Memory B cell (primary cell): ENCODE measurements around the gene KNCN.

Experiments used
- ATAC-seq: fragments of 150-1000 bp; cut with Tn5 transposase; 2 replicates; pipeline ENCODE4 v1.10.0; 2021; ENCODE audit warnings: low read depth, mild to moderate bottlenecking, moderate library complexity
- DNase-seq, 2 donors: peaks; one replicate each; pipeline ENCODE4 v3.0.0; 2022; ENCODE audit warnings: low spot score in 2 of 2
- H3K27ac Mint-ChIP-seq: one replicate; pipeline ENCODE4 v1.8.0; 2022; ENCODE audit warnings: mild to moderate bottlenecking, moderate library complexity, mixed read lengths
- H3K27me3 Mint-ChIP-seq: one replicate; pipeline ENCODE4 v1.8.0; 2022; ENCODE audit warnings: mixed read lengths
- H3K36me3 Mint-ChIP-seq: one replicate; pipeline ENCODE4 v1.8.0; 2022; ENCODE audit warnings: mild to moderate bottlenecking, mixed read lengths
- H3K4me1 Mint-ChIP-seq: one replicate; pipeline ENCODE4 v1.8.0; 2022; ENCODE audit warnings: mixed read lengths
- H3K4me3 Mint-ChIP-seq: one replicate; pipeline ENCODE4 v1.8.0; 2022; ENCODE audit warnings: mild to moderate bottlenecking, moderate library complexity, mixed read lengths
- H3K9me3 Mint-ChIP-seq: one replicate; pipeline ENCODE4 v1.8.0; 2022; ENCODE audit warnings: mixed read lengths

KNCN gene

GRCh38 chr1:46580140-46580903, 28.9 kb upstream of the KNCN start:
- H3K9me3 Mint-ChIP-seq: no peaks in the 10 kb centered on the region
- H3K36me3 Mint-ChIP-seq: peaks cover 42% of the 10 kb centered on the region
- no peak for ATAC-seq
- H3K27ac Mint-ChIP-seq: no peak overlapping the region
- H3K4me1 Mint-ChIP-seq: peaks cover 3% of the 10 kb centered on the region
- no peak for DNase-seq
- H3K4me3 Mint-ChIP-seq: no peak overlapping the region
- H3K27me3 Mint-ChIP-seq: no peaks in the 10 kb centered on the region

GRCh38 chr1:46577671-46578070, 26.2 kb upstream of the KNCN start:
- no peak for ATAC-seq

GRCh38 chr1:46576596-46576995, 25.1 kb upstream of the KNCN start:
- Mint-ChIP-seq H3K27me3 (no peaks in the 10 kb centered on the region), H3K4me3 (no peak overlapping the region), H3K9me3 (no peaks in the 10 kb centered on the region), H3K36me3 (peaks cover 31% of the 10 kb centered on the region), H3K4me1 (peaks cover 3% of the 10 kb centered on the region), H3K27ac (no peak overlapping the region)
- ATAC-seq (no peak), DNase-seq (no peak)

More at GRCh38 chr1:46577671-46578070, 26.2 kb upstream of the KNCN start:
- Mint-ChIP-seq H3K4me3 (no peak overlapping the region), H3K27ac (peak overlapping the region; percentile 28), H3K27me3 (no peaks in the 10 kb centered on the region), H3K36me3 (peaks cover 37% of the 10 kb centered on the region), H3K4me1 (peaks cover 3% of the 10 kb centered on the region), H3K9me3 (no peaks in the 10 kb centered on the region)
- DNase-seq: no peak

GRCh38 chr1:46575778-46576177, 24.3 kb upstream of the KNCN start:
- Mint-ChIP-seq H3K9me3 (no peaks in the 10 kb centered on the region), H3K27ac (no peak overlapping the region), H3K27me3 (no peaks in the 10 kb centered on the region), H3K4me3 (no peak overlapping the region), H3K4me1 (peaks cover 3% of the 10 kb centered on the region), H3K36me3 (peaks cover 29% of the 10 kb centered on the region)
- ATAC-seq (no peak), DNase-seq (no peak)

GRCh38 chr1:46575300-46575699, 23.9 kb upstream of the KNCN start:
- DNase-seq: no peak
- no peak overlapping the region for H3K27ac Mint-ChIP-seq
- no peak overlapping the region for H3K4me3 Mint-ChIP-seq
- H3K4me1 Mint-ChIP-seq: no peaks in the 10 kb centered on the region
- H3K36me3 Mint-ChIP-seq: peaks cover 25% of the 10 kb centered on the region
- no peaks in the 10 kb centered on the region for H3K9me3 Mint-ChIP-seq
- ATAC-seq: no peak
- no peaks in the 10 kb centered on the region for H3K27me3 Mint-ChIP-seq

GRCh38 chr1:46571691-46572225, 20.3 kb upstream of the KNCN start:
- peaks cover 22% of the 10 kb centered on the region for H3K36me3 Mint-ChIP-seq
- H3K27ac Mint-ChIP-seq: no peak overlapping the region

GRCh38 chr1:46569884-46570725, 18.7 kb upstream of the KNCN start:
- no peak overlapping the region for H3K27ac Mint-ChIP-seq
- ATAC-seq: no peak
- no peak overlapping the region for H3K4me3 Mint-ChIP-seq
- DNase-seq: no peak
- H3K27me3 Mint-ChIP-seq: no peaks in the 10 kb centered on the region
- H3K36me3 Mint-ChIP-seq: peaks cover 24% of the 10 kb centered on the region
- no peaks in the 10 kb centered on the region for H3K4me1 Mint-ChIP-seq
- H3K9me3 Mint-ChIP-seq: no peaks in the 10 kb centered on the region

More at GRCh38 chr1:46571691-46572225, 20.3 kb upstream of the KNCN start:
- Mint-ChIP-seq H3K27me3 (no peaks in the 10 kb centered on the region), H3K4me1 (no peaks in the 10 kb centered on the region), H3K9me3 (no peaks in the 10 kb centered on the region), H3K4me3 (no peak overlapping the region)
- DNase-seq: no peak
- ATAC-seq: no peak

- Mint-ChIP-seq H3K36me3 (peaks cover 27% of the 10 kb centered on the region), H3K27ac (no peak overlapping the region), H3K9me3 (no peaks in the 10 kb centered on the region), H3K27me3 (no peaks in the 10 kb centered on the region), H3K4me1 (no peaks in the 10 kb centered on the region), H3K4me3 (no peak overlapping the region)
- ATAC-seq (no peak), DNase-seq (no peak)
Observed at GRCh38 chr1:46569116-46569515, 17.7 kb upstream of the KNCN start.

- DNase-seq (no peak), ATAC-seq (no peak)
- Mint-ChIP-seq H3K4me3 (no peak overlapping the region), H3K4me1 (no peaks in the 10 kb centered on the region), H3K27ac (no peak overlapping the region), H3K9me3 (no peaks in the 10 kb centered on the region), H3K36me3 (peaks cover 27% of the 10 kb centered on the region), H3K27me3 (no peaks in the 10 kb centered on the region)
Observed at GRCh38 chr1:46568461-46568891, 17.0 kb upstream of the KNCN start.

GRCh38 chr1:46563341-46563740, 11.9 kb upstream of the KNCN start:
- ATAC-seq: no peak
- H3K4me1 Mint-ChIP-seq: no peaks in the 10 kb centered on the region
- H3K4me3 Mint-ChIP-seq: no peak overlapping the region
- H3K9me3 Mint-ChIP-seq: no peaks in the 10 kb centered on the region
- DNase-seq: no peak
- H3K27ac Mint-ChIP-seq: no peak overlapping the region
- peaks cover 31% of the 10 kb centered on the region for H3K36me3 Mint-ChIP-seq
- H3K27me3 Mint-ChIP-seq: no peaks in the 10 kb centered on the region

GRCh38 chr1:46562498-46562897, 11.1 kb upstream of the KNCN start:
- no peaks in the 10 kb centered on the region for H3K27me3 Mint-ChIP-seq
- no peaks in the 10 kb centered on the region for H3K4me1 Mint-ChIP-seq
- H3K4me3 Mint-ChIP-seq: no peak overlapping the region
- H3K27ac Mint-ChIP-seq: no peak overlapping the region
- ATAC-seq (no peak), DNase-seq (no peak)
- H3K36me3 Mint-ChIP-seq: peaks cover 28% of the 10 kb centered on the region
- no peaks in the 10 kb centered on the region for H3K9me3 Mint-ChIP-seq

- Mint-ChIP-seq H3K36me3 (peaks cover 12% of the 10 kb centered on the region), H3K4me3 (no peak overlapping the region), H3K27ac (no peak overlapping the region), H3K27me3 (no peaks in the 10 kb centered on the region), H3K9me3 (no peaks in the 10 kb centered on the region), H3K4me1 (no peaks in the 10 kb centered on the region)
- no peak for ATAC-seq
- DNase-seq: no peak
Observed at GRCh38 chr1:46558966-46559365, 7.5 kb upstream of the KNCN start.

GRCh38 chr1:46558141-46558963, 6.9 kb upstream of the KNCN start:
- H3K9me3 Mint-ChIP-seq: no peaks in the 10 kb centered on the region
- no peaks in the 10 kb centered on the region for H3K27me3 Mint-ChIP-seq
- H3K4me1 Mint-ChIP-seq: no peaks in the 10 kb centered on the region
- H3K36me3 Mint-ChIP-seq: peaks cover 10% of the 10 kb centered on the region
- no peak overlapping the region for H3K27ac Mint-ChIP-seq
- ATAC-seq: no peak
- no peak overlapping the region for H3K4me3 Mint-ChIP-seq
- DNase-seq: no peak
